Measurements from ENCODE around the gene NOD2.

GRCh38 chr16:50676684-50677225 is 16.7 kb upstream of the NOD2 start:
- TF ChIP-seq EZH2 (IDR thresholded peaks at IDR 0.05; ENCODE audit: low read depth, unreplicated experiment) (no peak), CTCF (conservative IDR thresholded peaks at IDR 0.05; ENCODE audit: low read depth in 2 of 2) (no peak), POLR2AphosphoS5 (IDR thresholded peaks at IDR 0.05; ENCODE audit: low read depth) (no peak)
